ENCODE results near the gene AK2.
"Not testable (repeated sequence)": the region's sequence is repeated elsewhere in the genome, so short reads cannot be mapped to it uniquely, and the experiment has no call there.

Gene AK2

DNA sequence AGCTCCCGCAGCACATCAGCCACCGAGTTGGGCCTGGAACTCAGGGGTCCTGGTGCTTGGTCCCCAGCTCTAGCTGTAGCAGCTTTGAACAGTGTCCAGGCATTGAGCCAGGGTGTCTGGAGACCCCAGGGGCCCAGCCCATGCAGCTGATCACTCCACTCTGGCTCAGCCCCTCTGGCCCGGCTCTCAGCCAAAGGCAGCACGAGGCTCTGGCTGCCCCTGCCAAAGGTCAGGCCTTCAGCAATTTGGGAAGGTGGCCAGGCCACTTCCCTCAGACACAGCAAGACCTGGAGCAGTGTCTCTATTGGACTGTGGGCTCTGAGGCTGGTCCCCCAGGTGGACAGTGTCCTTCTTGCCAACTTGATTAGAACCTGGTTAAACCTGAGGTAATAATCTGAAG, 37.7 kb downstream of the AK2 start:
- DNase-seq (ENCODE audit: low spot score), result no peak

GRCh38 chr1:32998064-32998463, 38.6 kb downstream of the AK2 start:
- no peak for DNase-seq (ENCODE audit: low spot score)

- DNase-seq (ENCODE audit: low spot score), result no peak
Observed at GRCh38 chr1:32997381-32997891, 39.2 kb downstream of the AK2 start.

GRCh38 chr1:32993324-32993636, 43.4 kb downstream of the AK2 start:
- not testable (repeated sequence) for DNase-seq (ENCODE audit: low spot score)

DNA sequence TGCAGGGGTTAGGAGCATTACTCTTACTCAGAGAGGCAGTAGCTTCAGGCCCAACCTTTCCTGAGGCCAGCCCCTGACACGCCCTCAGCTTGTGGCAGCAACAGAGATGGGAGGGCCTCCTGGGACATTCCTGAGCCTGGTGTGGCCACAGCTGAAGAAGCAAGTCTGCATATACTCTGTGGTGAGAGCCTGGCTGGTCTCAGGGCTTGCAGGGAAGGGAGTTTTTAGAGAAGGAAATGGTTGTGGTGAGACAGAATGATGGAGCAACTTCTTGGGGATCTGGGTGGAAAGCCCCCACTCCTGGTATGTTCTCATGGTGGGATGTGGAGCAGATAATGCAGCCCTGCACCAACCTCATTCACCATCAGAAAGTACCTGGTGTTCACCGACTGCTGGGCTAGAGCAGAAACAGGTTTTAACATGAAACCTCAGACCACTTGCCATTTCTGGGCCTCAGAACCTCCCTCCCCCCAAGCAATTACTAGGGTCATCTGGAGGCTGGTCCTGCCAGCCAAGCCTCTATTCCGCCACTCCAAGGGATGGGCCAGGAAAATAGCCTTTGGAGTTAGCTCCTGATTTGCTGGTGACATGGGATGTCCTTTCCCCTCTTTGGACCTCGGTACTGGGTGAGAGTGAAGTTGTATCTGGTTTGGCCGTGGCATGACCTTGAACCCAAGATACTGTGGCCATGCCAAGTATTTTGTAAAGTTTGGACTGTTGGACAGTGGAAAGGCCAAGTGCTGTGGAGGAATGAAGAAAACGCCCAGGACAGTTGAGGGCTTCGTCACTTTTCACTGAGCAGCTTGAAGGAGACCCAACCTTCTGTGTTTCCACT, 44.0 kb downstream of the AK2 start:
- peak; percentile 64 for DNase-seq (ENCODE audit: low spot score)

GRCh38 chr1:32991819-32992488, 44.7 kb downstream of the AK2 start:
- DNase-seq (ENCODE audit: low spot score), result no peak

DNA sequence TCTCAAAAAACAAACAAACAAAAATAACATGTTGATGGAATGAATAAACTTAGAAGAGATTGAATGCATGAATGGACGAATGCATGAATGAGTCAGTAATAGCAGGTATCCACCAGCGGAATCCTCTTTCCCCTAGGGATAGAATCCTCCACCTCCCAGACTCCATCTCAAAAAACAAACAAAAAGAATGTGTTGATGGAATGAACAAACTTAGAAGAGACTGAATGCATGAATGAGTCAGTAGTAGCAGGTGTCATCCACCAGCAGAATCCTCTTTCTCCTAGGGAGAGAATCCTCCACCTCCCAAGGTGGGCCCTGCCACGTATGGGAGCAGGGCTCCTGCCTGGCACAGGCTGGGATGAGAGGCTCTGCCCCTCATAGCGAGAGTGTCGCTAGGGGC, 45.3 kb downstream of the AK2 start:
- no peak for DNase-seq (ENCODE audit: low spot score)

DNA sequence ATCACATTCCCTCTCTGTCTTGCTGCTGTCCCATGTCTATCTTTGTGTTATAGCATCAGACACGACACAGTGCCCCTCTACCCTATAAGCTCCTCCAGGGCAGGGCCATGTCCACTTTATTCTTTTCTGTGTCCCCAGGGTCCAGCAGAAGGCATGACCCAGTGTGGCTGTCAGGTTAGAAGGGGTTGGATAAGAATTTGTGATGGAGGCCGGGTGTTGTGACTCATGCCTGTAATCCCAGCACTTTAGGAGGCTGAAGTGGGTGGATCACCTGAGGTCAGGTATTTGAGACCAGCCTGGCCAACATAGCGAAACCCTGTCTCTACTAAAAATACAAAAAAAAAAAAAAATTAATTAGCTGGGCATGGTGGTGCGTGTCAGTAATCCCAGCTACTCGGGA, 45.8 kb downstream of the AK2 start:
- no peak for DNase-seq (ENCODE audit: low spot score)

- DNase-seq (ENCODE audit: low spot score), result peak; percentile 39
Observed at GRCh38 chr1:32989160-32990050, 47.3 kb downstream of the AK2 start.

DNA sequence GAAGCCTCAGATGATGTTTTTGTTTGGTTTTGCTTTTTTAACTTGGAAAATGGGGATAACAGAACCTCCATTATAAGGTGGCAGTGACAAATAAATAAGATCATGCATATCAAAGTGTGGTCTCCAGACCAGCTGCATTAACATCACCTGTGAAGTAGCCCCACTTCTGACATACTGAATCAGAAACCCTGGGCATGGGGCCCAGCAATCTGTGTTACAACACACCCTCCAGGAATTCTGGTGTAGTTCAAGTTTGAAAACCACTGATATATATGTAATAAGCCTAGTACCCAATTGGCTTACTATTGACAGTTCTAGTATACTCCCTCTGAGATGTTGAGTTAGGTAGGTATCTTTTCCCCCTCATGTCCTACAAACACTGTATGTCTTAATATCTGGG, 48.0 kb downstream of the AK2 start:
- no peak for DNase-seq (ENCODE audit: low spot score)

- DNase-seq (ENCODE audit: low spot score), result no peak
Observed at GRCh38 chr1:32985226-32985625, 51.5 kb downstream of the AK2 start.

GRCh38 chr1:32984455-32985171, 52.1 kb downstream of the AK2 start:
- peak; percentile 79 for DNase-seq (ENCODE audit: low spot score)

- DNase-seq (ENCODE audit: low spot score), result no peak
Observed at GRCh38 chr1:32984090-32984454, 52.6 kb downstream of the AK2 start.

DNA sequence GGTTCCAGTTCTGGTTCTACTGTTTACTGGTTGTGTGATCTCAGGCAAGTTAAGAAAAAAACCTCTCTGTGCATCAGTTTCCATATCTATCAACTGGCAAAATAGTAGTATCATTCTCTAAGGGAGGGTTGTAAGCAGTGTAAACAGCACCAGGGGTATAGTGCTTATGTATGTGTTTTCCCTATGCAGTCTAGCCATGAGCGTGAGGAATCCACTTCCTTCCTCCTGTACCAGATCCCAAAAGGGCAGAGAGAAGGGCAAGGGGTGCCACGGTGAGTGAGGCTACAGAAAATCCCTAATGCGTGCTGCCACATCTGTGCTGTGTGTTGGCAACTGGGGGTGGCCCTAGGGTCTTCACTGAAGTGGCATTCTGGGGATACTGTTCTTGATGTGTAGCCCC, 53.7 kb downstream of the AK2 start:
- no peak for DNase-seq (ENCODE audit: low spot score)

GRCh38 chr1:32981003-32981901, 55.4 kb downstream of the AK2 start:
- DNase-seq (ENCODE audit: low spot score), result peak; percentile 86

DNA sequence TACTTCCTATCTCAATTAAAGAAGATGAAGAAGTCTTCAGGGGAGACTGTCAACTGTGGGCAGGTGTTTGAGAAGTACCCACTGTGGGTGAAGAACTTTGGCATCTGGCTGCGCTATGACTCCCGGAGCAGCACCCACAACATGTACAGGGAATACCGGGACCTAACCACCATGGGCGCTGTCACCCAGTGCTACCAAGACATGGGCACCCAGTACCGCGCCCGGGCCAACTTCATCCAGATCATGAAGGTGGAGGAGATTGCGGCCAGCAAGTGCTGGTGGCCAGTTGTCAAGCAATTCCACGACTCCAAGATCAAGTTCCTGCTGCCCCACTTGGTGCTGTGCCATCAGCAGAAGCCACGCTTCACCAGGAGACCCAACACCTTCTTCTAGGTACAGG, 56.6 kb downstream of the AK2 start:
- no peak for DNase-seq (ENCODE audit: low spot score)

GRCh38 chr1:32978854-32979253, 57.8 kb downstream of the AK2 start:
- DNase-seq (ENCODE audit: low spot score), result no peak

DNA sequence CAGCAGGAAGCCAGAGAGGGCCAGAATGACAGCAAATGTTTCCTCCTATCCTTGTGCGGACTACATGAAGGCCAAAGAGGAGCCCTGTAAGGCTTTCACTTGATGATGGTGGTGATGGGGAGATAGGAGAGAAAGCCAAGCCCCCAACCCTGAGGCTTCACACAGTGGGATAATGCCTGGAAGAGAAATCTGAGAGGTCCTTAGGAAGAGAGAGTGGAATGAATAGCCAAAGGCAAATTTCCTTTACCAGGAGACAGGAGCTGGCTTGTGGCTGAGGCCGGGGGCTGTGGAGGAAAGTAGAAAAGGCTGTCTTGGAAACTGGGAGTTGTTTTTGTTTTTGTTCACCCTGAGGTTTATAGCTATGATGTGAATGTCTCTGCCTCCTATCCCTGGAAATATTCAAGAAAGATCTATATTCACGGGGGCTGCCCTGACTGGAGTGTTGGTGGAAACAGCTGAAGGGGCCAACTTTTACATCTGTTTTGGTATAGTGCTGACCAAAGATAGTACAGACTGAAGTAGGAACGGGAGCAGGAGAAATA, 59.1 kb downstream of the AK2 start:
- DNase-seq (ENCODE audit: low spot score), result no peak

DNA sequence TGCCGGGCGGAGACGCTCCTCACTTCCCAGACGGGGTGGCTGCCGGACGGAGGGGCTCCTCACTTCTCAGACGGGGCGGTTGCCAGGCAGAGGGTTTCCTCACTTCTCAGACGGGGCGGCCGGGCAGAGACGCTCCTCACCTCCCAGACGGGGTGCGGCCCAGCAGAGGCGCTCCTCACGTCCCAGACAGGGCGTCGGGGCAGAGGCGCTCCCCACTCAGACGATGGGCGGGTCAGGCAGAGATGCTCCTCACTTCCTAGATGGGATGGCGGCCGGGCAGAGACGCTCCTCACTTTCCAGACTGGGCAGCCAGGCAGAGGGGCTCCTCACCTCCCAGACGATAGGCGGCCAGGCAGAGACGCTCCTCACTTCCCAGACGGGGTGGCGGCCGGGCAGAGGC, 61.6 kb downstream of the AK2 start:
- DNase-seq (ENCODE audit: low spot score), result not testable (repeated sequence)

DNA sequence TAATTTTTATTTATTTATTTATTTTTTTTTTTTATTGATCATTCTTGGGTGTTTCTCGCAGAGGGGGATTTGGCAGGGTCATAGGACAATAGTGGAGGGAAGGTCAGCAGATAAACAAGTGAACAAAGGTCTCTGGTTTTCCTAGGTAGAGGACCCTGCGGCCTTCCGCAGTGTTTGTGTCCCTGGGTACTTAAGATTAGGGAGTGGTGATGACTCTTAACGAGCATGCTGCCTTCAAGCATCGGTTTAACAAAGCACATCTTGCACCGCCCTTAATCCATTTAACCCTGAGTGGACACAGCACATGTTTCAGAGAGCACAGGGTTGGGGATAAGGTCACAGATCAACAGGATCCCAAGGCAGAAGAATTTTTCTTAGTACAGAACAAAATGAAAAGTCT, 63.2 kb downstream of the AK2 start:
- not testable (repeated sequence) for DNase-seq (ENCODE audit: low spot score)
